ENCODE results near the gene NFAT5. TPM values are rescaled to one million over a fixed set of nuclear protein-coding genes. Genes with fewer than 3 reads are reported as not detected.

NFAT5 gene
- total and polyA plus RNA-seq, 2 donors (not counting 3 experiments of a cell fraction or from before 2014, with no cell fraction given), result 17.2 to 49.5 TPM

- TF ChIP-seq POLR2AphosphoS5 (IDR thresholded peaks at IDR 0.05; ENCODE audit: insufficient read depth, low read depth, low read length) (no peak), EZH2 (IDR thresholded peaks at IDR 0.05; ENCODE audit: borderline replicate concordance, low read depth, low read length, severe bottlenecking) (no peak), JUN (IDR thresholded peaks at IDR 0.05; ENCODE audit: borderline replicate concordance, insufficient read depth, insufficient read length, low read depth) (no peak)
- TF ChIP-seq, protein P1, sequence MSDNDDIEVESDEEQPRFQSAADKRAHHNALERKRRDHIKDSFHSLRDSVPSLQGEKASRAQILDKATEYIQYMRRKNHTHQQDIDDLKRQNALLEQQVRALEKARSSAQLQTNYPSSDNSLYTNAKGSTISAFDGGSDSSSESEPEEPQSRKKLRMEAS (IDR thresholded peaks at IDR 0.05; ENCODE audit: insufficient read depth, insufficient read length), result no peak
- Histone ChIP-seq H3K9ac (replicated peaks; ENCODE audit: extremely low read depth, insufficient read depth, low read length) (no peak overlapping the region), H3K27me3 (ENCODE audit: control insufficient read depth in 2 of 2, insufficient read depth in 2 of 2, low read length in 2 of 2) (no peaks in the 10 kb centered on the region), H3K36me3 (ENCODE audit: control insufficient read depth in 2 of 2, extremely low read depth in 1 of 2, insufficient read depth in 2 of 2, low read length in 2 of 2) (no peaks in the 10 kb centered on the region), H3K27ac (ENCODE audit: insufficient read depth, low read depth, low read length) (no peak overlapping the region), H3K9me3 (replicated peaks; ENCODE audit: control insufficient read depth, insufficient read depth, low read length) (no peaks in the 10 kb centered on the region), H3K4me2 (ENCODE audit: insufficient read depth, low read length) (no peak overlapping the region), H3K9me1 (replicated peaks; ENCODE audit: control insufficient read depth, extremely low read depth, insufficient read depth, low read length) (no peaks in the 10 kb centered on the region), H2AFZ (ENCODE audit: low read depth, low read length) (no peak overlapping the region), H3K79me2 (ENCODE audit: control insufficient read depth, insufficient read depth, low read length) (no peaks in the 10 kb centered on the region), H3K4me1 (ENCODE audit: control insufficient read depth, extremely low read depth, insufficient read depth, low read length) (no peaks in the 10 kb centered on the region), H3K4me3 (replicated peaks in 1 of 3; ENCODE audit: insufficient read depth in 1 of 3, low read depth in 1 of 3, low read length in 3 of 3) (no peak overlapping the region), H4K20me1 (replicated peaks; ENCODE audit: control insufficient read depth, extremely low read depth, insufficient read depth, low read length) (no peaks in the 10 kb centered on the region)
- intact Hi-C loops (cut with micrococcal nuclease), result no loop called here
- no TSS peak for BruUV-seq (replicated peaks)
- CTCF ChIA-PET, result no interaction called here
- POLR2A ChIA-PET, result no interaction called here
- dilution Hi-C loops (cut with MboI; ENCODE audit: extremely low pct_ligation_motif_present, low sequenced_read_pairs), result no loop called here
- FAIRE-seq (no peak), DNase-seq (ENCODE audit: low read depth, low spot score) (no peak)
Observed at GRCh38 chr16:69554495-69554894, 11.3 kb upstream of the NFAT5 start.

- DNase-seq (ENCODE audit: low read depth, low spot score) (no peak), FAIRE-seq (no peak)
- no peaks in the 10 kb centered on the region for H3K9me1 ChIP-seq (replicated peaks; ENCODE audit: control insufficient read depth, extremely low read depth, insufficient read depth, low read length)
- H3K9me3 ChIP-seq (replicated peaks; ENCODE audit: control insufficient read depth, insufficient read depth, low read length), result no peaks in the 10 kb centered on the region
- H3K9ac ChIP-seq (replicated peaks; ENCODE audit: extremely low read depth, insufficient read depth, low read length), result no peak overlapping the region
- intact Hi-C loops (cut with micrococcal nuclease) (no loop called here), dilution Hi-C loops (cut with MboI; ENCODE audit: extremely low pct_ligation_motif_present, low sequenced_read_pairs) (no loop called here)
- H3K4me2 ChIP-seq (ENCODE audit: insufficient read depth, low read length), result no peak overlapping the region
- no peaks in the 10 kb centered on the region for H3K36me3 ChIP-seq (ENCODE audit: control insufficient read depth in 2 of 2, extremely low read depth in 1 of 2, insufficient read depth in 2 of 2, low read length in 2 of 2)
- BruUV-seq (replicated peaks), result no TSS peak
- H3K27ac ChIP-seq (ENCODE audit: insufficient read depth, low read depth, low read length), result no peak overlapping the region
- H4K20me1 ChIP-seq (replicated peaks; ENCODE audit: control insufficient read depth, extremely low read depth, insufficient read depth, low read length), result no peaks in the 10 kb centered on the region
- ChIA-PET POLR2A (interaction anchor here (0.7 kb wide), 1 partner anchor 66 kb away, joined by 4 read pairs; no protein-coding TSS in a partner anchor), CTCF (interaction anchor here (2.0 kb wide), 1 partner anchor 11 kb away, joined by 6 read pairs; no protein-coding TSS in a partner anchor)
- no peak overlapping the region for H2AFZ ChIP-seq (ENCODE audit: low read depth, low read length)
- no peak overlapping the region for H3K4me3 ChIP-seq (replicated peaks in 1 of 3; ENCODE audit: insufficient read depth in 1 of 3, low read depth in 1 of 3, low read length in 3 of 3)
- H3K79me2 ChIP-seq (ENCODE audit: control insufficient read depth, insufficient read depth, low read length), result no peaks in the 10 kb centered on the region
- no peaks in the 10 kb centered on the region for H3K4me1 ChIP-seq (ENCODE audit: control insufficient read depth, extremely low read depth, insufficient read depth, low read length)
- H3K27me3 ChIP-seq (ENCODE audit: control insufficient read depth in 2 of 2, insufficient read depth in 2 of 2, low read length in 2 of 2), result no peaks in the 10 kb centered on the region
- no peak for TF ChIP-seq FOS (IDR thresholded peaks at IDR 0.05; ENCODE audit: borderline replicate concordance, insufficient read depth, low read length)
- TF ChIP-seq EZH2 (IDR thresholded peaks at IDR 0.05; ENCODE audit: borderline replicate concordance, low read depth, low read length, severe bottlenecking), result no peak
- no peak for TF ChIP-seq JUN (IDR thresholded peaks at IDR 0.05; ENCODE audit: borderline replicate concordance, insufficient read depth, insufficient read length, low read depth)
- no peak for TF ChIP-seq POLR2A (IDR thresholded peaks at IDR 0.05; ENCODE audit: low read depth, low read length)
- TF ChIP-seq, protein P1 (IDR thresholded peaks at IDR 0.05; ENCODE audit: insufficient read depth, insufficient read length), result no peak
- no peak for TF ChIP-seq MYC (IDR thresholded peaks at IDR 0.05; ENCODE audit: low read depth, low read length)
- TF ChIP-seq POLR2AphosphoS5 (IDR thresholded peaks at IDR 0.05; ENCODE audit: insufficient read depth, low read depth, low read length), result no peak
- TF ChIP-seq, protein P2, sequence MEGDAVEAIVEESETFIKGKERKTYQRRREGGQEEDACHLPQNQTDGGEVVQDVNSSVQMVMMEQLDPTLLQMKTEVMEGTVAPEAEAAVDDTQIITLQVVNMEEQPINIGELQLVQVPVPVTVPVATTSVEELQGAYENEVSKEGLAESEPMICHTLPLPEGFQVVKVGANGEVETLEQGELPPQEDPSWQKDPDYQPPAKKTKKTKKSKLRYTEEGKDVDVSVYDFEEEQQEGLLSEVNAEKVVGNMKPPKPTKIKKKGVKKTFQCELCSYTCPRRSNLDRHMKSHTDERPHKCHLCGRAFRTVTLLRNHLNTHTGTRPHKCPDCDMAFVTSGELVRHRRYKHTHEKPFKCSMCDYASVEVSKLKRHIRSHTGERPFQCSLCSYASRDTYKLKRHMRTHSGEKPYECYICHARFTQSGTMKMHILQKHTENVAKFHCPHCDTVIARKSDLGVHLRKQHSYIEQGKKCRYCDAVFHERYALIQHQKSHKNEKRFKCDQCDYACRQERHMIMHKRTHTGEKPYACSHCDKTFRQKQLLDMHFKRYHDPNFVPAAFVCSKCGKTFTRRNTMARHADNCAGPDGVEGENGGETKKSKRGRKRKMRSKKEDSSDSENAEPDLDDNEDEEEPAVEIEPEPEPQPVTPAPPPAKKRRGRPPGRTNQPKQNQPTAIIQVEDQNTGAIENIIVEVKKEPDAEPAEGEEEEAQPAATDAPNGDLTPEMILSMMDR (IDR thresholded peaks at IDR 0.05; ENCODE audit: extremely low read depth in 1 of 2, insufficient read depth in 1 of 2, low read depth in 1 of 2, low read length in 2 of 2), result no peak
- no peak for TF ChIP-seq GATA2 (IDR thresholded peaks at IDR 0.05; ENCODE audit: insufficient read depth, insufficient read length, low read depth, low read length)
Observed at GRCh38 chr16:69555437-69555836, 10.3 kb upstream of the NFAT5 start.

Measured in endothelial cell of umbilical vein (primary cell).